ENCODE data around the gene ABHD12.

ABHD12 gene

DNA sequence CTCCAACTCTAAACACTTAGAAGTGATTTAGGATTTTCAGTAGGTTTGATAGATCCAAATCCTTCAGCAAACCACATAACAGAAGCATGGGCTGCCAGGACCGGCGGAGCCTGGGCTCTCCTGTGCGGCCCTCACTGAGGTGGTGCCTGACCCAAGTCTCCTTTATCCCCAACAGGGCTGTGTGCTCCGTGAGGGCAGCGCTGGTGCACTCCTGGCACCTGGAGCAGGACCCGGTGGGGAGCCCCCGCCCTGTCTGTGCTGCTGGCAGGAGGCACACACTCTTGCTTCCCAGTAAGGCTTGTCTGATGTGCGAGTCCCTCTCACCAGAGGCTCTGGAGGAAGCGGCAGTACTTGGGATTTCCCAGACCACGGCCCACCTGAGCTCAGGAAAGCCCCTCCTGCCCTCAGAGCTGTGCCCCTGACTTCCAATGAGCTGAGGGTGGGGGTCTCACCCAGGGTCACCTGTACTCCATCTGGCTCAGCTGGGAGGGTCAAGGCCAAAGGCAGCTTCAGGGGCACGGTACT is 86.5 kb downstream of the ABHD12 start:
- no peak for DNase-seq

DNA sequence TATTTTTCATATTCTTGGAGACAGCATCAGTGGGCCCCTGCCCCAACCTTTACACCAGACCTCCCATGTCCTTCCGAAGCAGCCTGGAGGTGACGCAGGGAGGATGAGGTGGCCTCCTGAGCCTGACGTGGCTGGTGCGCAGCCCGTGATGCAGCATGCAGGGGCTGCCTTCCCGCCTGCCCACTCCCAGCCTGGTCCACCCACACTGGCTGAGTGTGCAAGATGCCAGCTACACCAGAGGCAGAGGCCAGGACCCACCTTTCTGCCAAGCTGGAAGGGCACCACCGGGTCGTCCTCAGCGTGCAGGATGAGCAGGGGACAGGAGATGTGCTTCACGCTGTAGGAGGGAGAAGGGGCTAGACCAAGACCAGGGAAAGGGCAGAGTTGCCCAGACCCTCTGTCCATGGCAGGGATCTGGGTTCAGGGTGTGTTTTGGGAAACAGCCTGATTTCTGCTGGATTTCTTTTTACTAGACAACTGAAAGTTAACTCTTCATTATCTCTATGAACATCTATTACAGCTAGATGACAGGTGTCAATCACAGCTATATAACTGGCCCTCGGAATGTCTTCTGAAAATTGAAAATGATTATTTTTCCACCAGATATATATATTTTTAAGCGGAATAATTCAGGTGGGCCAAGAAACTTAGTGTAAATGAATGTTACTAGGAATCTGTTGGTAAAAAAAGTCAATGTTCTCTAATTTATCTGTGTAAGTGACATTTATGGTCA is 87.2 kb downstream of the ABHD12 start:
- no peak for DNase-seq

DNA sequence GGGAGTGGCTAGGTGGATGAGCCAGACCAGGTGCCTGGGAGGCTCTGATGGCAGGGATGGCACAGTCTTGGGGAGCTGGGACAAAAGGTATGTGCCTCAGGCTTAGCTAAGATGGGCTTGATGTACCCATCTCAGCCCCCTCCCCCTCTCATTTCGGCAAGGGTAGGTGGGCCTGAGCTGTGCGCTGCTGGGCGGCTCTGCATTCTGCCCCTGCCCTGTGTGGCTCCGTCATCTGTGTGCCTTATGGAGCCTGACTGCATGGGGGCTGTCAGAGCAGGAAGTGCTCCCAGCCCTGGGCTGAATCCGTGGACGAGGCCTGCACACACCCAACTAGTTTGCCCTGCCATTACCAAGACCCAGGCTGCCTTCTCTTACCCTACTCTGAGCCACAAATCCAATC is 88.0 kb downstream of the ABHD12 start:
- DNase-seq = no peak

DNA sequence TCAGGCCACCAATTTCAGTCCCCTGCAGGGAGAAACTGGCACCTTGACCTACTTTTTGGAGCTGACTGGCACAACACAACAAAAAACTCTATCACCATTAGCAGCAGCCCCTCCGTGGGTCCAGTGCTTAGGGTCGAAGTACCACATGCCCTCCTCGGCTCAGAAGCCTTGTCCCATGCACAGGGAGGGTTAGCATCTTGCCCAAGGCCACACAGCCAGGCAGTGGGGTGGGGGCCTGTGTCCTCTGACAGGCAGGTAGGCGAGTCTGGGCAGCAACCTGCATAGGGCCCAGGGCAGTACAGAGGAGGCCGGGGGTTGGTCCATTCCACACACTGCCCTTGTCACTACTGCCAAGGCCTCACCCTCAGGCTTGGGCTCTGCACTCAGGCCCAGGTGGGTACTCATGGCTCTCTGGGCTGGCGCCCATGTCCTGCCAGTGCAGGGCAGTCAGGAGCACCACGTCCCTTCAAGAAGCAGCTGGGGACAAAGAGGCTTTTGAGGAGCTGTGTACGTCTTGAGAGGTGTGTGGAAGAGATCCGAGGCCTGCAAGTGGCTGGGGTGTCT is 89.2 kb downstream of the ABHD12 start:
- no peak for DNase-seq

DNA sequence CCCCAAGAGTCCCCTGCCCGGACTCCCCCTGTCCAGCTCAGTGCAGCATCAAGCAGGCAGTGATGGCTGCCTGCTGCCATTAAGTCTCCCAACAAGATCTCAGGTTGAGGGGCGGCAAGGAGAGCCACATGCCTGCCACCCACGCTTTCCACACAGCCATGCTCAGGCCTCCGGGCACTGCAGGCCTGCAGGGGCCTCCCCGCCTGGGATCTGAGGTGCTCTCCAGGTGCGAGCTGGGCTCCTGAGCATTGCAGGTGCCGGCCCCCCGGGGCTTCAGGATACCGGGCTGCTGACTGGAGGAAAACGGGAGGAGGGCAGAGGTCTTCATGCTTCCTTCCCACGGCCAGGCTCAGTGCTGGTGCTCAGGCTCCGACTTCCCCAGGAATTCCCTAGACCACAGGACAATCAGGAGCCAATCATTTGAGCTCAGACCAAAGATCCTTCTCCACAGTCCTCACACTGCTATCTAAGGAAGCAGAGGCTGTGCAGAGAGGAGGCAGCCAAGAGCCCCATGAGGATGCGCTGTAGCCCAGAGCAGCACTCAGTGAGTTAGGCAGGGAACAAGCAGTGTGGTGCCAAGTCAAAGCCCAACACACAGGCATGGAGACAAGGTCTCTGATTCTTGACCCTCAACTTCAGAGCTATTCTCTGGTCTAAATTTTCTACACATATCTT is 90.0 kb downstream of the ABHD12 start:
- no peak for DNase-seq

DNA sequence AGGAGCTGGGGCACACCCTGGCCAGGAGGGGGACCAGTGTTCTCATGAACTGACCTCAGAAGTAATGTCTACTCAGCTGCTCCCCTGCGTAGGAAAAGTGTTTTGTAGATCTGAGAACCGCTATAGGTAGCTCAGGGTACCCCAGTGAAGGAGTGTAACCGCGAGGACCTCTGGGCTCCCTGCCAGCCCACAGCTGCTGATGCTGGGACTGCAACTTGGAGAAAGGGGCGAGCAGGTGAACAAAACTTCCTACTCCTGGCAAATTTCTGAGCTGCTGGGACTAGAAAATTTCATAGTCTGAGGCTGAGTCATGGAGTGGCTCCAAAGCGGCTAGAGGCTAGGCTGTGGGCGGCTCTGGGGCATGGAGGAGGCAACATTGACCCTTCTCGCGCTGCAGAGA is 90.8 kb downstream of the ABHD12 start:
- no peak for DNase-seq

DNA sequence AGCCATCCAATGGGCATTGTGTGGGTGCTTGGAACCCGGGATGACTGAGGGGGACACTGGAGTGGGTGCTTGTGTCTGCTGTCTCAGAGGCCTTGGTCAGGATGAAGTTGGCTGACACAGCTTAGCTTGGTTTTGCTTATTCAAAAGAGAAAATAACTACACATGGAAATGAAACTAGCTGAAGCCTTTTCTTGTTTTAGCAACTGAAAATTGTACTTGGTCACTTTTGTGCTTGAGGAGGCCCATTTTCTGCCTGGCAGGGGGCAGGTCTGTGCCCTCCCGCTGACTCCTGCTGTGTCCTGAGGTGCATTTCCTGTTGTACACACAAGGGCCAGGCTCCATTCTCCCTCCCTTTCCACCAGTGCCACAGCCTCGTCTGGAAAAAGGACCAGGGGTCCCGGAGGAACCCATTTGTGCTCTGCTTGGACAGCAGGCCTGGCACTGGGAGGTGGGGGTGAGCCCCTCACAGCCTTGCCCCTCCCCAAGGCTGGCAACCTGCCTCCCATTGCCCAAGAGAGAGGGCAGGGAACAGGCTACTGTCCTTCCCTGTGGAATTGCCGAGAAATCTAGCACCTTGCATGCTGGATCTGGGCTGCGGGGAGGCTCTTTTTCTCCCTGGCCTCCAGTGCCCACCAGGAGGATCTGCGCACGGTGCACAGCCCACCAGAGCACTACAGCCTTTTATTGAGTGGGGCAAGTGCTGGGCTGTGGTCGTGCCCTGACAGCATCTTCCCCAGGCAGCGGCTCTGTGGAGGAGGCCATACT is 93.3 kb downstream of the ABHD12 start:
- DNase-seq = no peak

DNA sequence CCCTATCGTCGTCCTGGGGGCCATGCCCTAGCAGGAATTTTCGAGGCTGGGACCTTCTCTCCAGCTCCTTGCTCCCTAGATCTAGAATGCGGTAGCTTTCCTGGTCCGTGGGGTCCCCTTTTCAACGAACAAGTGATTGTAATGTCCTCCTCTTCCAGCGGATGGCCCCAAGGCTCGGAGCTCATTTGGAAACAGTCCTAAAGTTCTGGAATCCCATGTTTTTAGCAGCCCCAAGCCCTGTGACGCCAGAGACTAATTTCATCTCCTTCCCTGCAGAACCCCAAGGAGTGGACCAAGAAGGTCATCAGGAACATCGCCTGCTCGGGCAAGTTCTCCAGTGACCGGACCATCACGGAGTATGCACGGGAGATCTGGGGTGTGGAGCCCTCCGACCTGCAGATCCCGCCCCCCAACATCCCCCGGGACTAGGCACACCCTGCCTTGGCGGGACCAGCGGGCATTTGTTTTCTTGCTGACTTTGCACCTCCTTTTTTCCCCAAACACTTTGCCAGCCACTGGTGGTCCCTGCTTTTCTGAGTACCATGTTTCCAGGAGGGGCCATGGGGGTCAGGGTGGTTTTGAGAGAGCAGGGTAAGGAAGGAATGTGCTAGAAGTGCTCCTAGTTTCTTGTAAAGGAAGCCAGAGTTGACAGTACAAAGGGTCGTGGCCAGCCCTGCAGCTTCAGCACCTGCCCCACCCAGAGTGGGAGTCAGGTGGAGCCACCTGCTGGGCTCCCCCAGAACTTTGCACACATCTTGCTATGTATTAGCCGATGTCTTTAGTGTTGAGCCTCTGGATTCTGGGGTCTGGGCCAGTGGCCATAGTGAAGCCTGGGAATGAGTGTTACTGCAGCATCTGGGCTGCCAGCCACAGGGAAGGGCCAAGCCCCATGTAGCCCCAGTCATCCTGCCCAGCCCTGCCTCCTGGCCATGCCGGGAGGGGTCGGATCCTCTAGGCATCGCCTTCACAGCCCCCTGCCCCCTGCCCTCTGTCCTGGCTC is 94.2 kb downstream of the ABHD12 start:
- no peak for DNase-seq

DNA sequence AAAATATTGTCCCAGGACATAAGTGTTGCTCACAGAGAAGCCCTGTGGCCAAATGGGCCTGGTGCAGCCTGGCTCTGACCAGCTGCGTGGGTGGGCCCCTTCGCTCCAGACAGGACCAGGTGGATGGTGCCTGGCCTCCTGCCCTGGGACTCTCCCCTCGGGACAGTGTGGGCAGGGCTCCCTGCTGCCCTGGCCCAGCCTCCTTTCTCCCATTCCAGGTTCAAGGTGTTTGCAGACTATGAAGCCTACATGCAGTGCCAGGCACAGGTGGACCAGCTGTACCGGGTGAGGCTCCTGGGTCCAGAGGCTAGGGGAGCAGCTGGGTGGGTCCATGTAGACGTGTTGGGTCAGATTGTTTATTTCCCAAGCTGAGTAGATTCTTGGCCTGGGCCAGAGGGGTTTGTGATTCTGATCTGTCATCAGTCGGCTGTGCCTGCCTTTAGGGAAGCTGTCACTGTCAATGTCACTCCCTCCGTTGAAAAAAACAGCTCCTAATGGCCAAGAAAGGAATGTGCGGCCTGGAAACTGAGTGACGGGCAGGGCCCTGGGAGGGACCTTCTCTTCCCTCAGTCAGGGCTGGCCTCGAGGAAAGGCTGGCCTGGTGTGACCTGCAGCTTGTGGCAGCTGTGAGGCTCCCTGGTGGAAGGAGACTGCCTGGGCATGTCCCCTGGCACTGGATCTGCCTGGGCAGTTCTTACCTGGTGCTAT is 95.1 kb downstream of the ABHD12 start:
- no peak for DNase-seq

DNA sequence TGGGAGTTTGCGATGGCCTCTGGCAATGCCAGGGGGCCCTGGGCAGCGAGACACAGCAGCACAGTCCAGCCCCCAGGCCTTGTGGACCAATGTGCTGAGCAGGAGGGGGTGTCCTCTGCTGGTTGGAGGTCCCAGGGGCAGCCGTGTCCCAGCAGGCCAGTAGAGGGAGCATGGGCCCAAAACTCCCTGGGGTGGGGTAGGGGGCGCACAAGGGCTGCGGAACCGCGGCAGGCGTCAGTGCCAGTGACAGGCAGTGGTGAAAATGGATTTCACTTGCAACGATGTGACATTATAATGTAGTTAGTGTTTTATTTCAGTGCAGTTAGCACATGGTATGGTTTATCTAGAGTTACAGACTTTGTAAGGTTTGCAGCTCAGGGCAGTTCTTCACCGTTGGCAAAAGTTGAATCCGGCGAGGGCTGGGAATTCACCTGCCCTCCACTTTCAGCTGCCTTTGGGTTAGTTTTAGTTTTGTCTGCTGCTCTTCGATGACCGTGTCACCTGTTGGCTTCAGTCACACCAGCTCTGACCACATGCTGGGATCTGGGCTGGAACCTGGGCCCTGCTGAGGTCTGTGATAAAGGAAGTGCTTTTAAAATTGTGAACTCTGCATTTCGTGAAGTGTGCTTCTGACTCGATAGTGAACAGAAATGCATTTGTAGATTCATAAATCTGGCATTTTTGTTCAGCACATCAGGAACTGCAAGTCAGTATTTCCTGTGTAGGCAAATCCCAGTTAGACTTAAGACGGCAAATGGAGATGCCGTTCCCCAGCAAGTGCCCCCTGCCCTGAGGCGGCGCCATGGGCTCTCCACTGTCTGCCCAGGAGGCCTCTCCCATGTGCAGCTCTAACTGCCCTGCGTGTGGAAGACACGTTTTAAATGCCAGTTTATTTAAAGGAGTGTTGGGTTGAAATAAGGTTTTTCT is 95.9 kb downstream of the ABHD12 start:
- DNase-seq = no peak

DNA sequence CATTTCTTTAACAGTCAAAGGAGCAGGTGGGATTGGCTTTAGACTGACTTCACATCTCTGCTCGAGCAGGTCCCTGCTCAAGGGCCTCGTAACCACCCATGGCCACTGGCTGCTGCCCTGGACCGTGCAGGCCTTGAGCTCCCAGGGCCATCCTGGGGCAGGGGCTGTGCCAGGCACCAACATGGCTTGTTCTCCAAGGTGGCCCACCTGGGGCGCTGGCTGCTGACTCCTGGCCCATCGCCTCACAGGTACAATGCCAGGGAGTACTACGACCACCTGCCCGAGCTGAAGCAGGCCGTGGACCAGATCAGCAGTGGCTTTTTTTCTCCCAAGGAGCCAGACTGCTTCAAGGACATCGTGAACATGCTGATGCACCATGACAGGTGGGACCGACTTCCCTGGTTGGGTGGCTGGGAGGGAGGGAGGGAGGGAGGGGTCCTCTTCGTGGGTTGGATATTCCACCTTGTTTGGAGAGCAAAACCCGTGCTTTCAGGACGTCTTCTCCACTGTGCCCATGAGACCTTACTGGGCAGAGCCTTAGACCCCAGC is 96.7 kb downstream of the ABHD12 start:
- DNase-seq = no peak

DNA sequence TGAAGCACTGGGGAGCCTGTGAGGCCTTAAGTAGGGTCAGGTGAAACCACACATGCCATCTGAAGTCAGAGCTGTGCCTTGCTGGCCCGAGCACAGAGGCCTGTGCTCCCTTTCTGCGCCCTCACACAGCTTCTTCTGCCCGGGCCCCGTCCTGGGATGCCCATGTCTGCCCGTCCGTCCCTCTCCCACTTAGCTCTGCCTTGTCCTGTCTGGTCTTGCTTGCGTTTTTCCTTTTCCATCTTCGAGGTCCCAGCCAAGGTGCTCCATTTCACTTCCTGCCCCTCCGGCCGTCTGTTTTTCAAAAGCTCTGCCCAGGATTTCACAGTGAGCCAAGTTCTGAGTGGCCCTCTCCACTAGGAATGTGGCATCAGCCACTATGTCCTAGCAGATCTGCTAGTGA is 97.1 kb downstream of the ABHD12 start:
- no peak for DNase-seq

DNA sequence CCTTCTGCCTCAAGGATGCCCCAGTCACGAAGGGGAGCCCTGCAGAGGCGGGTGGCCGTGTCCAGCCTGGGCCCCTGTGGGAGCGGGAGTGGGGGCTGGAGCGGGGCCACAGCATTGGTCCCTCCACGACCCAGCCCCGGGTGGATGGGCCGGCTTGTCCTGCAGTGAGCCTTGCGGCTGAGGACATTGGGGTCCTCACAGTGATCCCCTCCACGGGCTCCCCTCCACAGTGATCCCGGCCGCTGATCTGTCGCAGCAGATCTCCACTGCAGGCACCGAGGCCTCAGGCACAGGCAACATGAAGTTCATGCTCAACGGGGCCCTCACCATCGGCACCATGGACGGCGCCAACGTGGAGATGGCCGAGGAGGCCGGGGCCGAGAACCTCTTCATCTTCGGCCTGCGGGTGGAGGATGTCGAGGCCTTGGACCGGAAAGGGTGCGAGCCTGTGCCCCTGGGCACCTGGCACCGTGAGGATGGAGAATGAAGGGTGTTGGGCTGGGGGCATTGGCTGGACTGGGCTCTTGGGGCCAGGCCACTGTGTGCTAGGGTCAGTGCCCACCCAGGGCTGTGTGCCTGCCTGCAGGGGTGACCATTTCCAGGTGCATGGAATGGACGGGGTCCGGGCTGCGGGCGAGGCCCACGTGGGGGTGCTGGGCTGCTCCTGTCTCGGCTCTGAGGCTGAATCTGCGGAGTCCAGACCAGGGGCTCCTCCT is 98.3 kb downstream of the ABHD12 start:
- no peak for DNase-seq

DNA sequence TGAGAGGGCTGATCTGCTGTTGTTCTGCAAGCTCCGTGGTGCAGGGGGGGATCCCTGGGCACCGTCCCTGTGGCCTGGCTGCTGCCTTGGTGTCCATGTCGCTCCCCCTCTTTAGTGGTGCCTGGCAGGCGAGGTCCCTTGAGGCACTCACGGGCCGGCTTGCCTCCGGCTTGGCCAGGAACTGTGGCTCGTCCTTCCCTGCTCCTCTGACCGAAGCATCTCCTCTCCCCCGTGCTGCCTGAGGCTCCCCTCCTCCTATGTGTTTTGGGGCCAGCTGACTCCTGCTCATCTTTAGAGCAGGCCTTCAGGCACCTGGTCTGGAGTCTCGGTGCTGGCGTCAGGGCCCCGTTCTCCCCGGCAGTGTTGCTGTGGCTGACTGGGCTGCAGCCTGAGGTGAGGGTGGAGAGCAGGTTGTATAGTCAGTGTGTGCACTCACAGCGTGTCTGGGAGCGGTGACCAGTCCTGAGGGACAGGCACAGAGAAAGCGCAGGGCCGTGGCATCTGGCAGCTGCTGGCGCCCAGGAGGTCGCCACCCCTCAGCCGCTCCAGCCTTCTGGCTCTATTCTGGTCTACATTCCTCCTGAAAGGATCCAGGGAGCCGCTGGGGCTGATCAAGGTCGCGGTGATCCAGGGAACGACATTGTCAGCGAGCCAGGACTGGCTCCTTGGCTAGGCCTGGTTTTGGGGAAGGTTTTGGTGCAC is 99.1 kb downstream of the ABHD12 start:
- DNase-seq = no peak

DNA sequence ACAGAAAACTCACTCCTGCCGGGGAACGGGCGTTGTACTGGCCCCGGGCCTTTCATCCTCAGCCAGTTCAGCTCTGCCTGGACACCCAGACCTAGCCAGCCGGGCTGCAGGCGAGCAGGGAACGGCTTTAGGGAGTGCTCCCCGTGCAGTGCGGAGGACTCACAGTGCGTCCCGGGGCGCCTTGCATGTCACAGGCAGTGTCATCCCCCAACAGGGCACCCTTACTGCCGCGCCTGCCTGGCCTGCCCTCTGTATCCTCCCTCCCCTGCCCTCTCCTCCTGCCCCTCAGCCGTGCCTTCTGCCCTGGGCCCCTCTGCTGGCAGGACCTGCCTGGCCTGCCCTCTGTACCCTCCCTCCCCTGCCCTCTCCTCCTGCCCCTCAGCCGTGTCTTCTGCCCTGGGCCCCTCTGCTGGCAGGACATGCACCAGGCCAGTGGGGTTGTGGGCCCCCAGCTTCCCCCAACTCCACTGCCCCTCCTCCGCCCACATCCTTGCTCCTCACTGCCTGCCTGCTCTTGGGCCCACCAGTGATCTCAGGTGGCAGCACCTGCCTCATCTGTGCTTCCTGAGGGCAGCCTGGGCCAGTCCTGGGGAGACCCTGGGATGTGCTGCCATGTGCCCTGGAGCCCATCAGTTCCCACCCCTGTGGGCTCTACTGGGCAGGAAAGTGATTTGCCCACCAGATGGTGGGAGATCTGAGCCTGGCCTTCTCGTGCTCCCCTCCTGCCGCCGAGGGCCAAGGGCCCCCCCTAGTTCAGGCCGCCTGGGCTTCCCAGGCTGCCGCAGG is 99.8 kb downstream of the ABHD12 start:
- no peak for DNase-seq

DNA sequence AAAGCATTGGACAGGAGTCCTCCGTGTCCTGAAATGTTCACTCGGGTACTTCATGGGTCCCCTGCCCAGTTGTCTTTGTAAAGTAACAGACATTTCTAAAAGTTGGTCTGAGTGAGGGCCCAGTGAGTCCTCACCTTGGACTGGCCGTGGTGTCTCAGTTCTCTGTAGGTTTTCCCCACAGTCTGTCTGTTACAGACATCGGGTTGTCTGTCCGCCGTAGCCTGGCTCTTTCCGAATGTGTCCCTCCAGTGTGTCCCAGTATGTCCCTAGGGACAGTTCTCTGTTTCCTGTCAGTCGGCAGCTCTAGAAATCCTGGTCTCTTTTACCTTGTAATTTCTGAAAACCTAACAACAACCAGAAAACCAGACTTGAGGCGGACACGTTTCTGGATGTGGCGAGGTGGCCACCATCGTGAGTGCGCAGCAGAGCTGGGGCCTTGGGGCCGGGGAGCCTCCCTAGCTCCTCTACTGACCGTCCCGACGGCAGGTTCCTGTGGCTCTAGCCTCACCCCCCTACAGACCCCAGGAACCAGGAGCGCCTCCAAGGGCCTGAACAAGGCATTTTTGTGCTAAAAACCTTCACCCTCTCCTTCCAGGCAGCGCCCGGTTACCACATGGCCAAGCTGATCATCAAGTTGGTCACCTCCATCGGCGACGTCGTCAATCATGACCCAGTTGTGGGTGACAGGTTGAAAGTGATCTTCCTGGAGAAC is 100.6 kb downstream of the ABHD12 start:
- no peak for DNase-seq

Measured in NCI-H774 (cell line).